Heart left ventricle (tissue), 16 donors: ENCODE data around the gene PTBP2. TPM values are rescaled to one million over a fixed set of nuclear protein-coding genes. Genes with fewer than 3 reads are reported as not detected.
"Not testable (repeated sequence)": the region's sequence is repeated elsewhere in the genome, so short reads cannot be mapped to it uniquely, and the experiment has no call there.

Source experiments
- ATAC-seq, 4 donors: fragments of 200-7000 bp; cut with Tn5 transposase; one replicate each; pipeline ENCODE4 v1.9.1; 2020 to 2022; ENCODE audit warnings: moderate library complexity in 4 of 4, mild to moderate bottlenecking in 3 of 4, moderate number of reproducible peaks in 1 of 4
- DNase-seq, 5 donors: peaks; one replicate each; pipeline ENCODE4 v3.0.0-alpha.2; 2020
- H3K27ac ChIP-seq, 12 donors: fragments of 200-600 bp; sonication (generic) in 4 of 12; one replicate each; pipeline versions ENCODE4 v1.5.0 to v1.8.0; 2016 to 2022; ENCODE audit warnings: mild to moderate bottlenecking in 2 of 12
- H3K27me3 ChIP-seq, 9 donors: fragments of 200-600 bp; sonication (generic) in 2 of 9; one replicate each; pipeline versions ENCODE4 v1.5.1 to v1.8.0; 2016 to 2022; ENCODE audit warnings: mild to moderate bottlenecking in 3 of 9
- H3K36me3 ChIP-seq, 9 donors: fragments of 200-600 bp; sonication (generic) in 2 of 9; one replicate each; pipeline versions ENCODE4 v1.5.0 to v1.8.0; 2018 to 2022; ENCODE audit warnings: mild to moderate bottlenecking in 2 of 9
- H3K4me1 ChIP-seq, 12 donors: fragments of 200-600 bp; sonication (generic) in 4 of 12; one replicate each; pipeline versions ENCODE4 v1.5.0 to v1.8.0; 2016 to 2022; ENCODE audit warnings: mild to moderate bottlenecking in 3 of 12
- H3K4me3 ChIP-seq, 12 donors: fragments of 200-600 bp; sonication (generic) in 4 of 12; one replicate each; pipeline versions ENCODE4 v1.5.0 to v1.8.0; 2017 to 2022; ENCODE audit warnings: mild to moderate bottlenecking in 9 of 12, moderate library complexity in 4 of 12
- H3K9me3 ChIP-seq, 12 donors: fragments of 200-600 bp; sonication (generic) in 4 of 12; one replicate each; pipeline versions ENCODE4 v1.5.0 to v1.8.0; 2016 to 2022; ENCODE audit warnings: mild to moderate bottlenecking in 1 of 12
- POLR2A ChIP-seq, 2 donors: fragments of 450-650 bp; IDR thresholded peaks; one replicate each; pipeline ENCODE4 v1.6.1; 2017; ENCODE audit warnings: antibody characterized with exemption in 2 of 2, mild to moderate bottlenecking in 2 of 2, moderate library complexity in 2 of 2
- WGBS, 4 donors: extraction: QIAGEN DNeasy Blood & Tissue Kit in 2 of 4; methylation state at CpG; one replicate each; pipeline versions ENCODE4 v1.1.5 to v1.1.7; 2013 to 2018; 5-methylcytosine and 5-hydroxymethylcytosine counted together
- intact Hi-C, 10 donors: fragments of 100-400 bp; cut with DNase I; formaldehyde crosslinking; loops; one replicate each; pipeline versions ENCODE4 v1.11.1 to v1.14.2; 2022
- polyA plus RNA-seq, 2 donors: library from polyadenylated mRNA; stranded (reverse); fragments of 200-250 nt; gene quantifications; one replicate each; pipeline ENCODE4 v1.2.3, GENCODE V29; 2013
- total RNA-seq, 9 donors: library from RNA; depleted of rRNA in 2 of 9; stranded (reverse); fragments of >200 nt in 2 of 9; fragmentation: NEBNext Ultra II Directional in 3 of 9; extraction: Animal tissue kit (Norgen Biotek cat#: 25700) in 3 of 9; gene quantifications; one replicate each; pipeline versions ENCODE4 v1.1.0 to v1.2.4, GENCODE V29; 2016 to 2023
- TF ChIP-seq, protein P1 (sequence below), 12 donors: fragments of 200-600 bp; sonication (generic) in 4 of 12; IDR thresholded peaks; one replicate each; pipeline versions ENCODE4 v1.5.0 to v1.8.0; 2018 to 2022; ENCODE audit warnings: antibody characterized with exemption in 12 of 12, mild to moderate bottlenecking in 5 of 12
- donor health status: ischemic (EF 13 %, LVEDD 7.1; RV severe dilation, severe dysfunction).
- donor health status: healthy with polysubstance abuse.
- donor health status: DM: no; HTN: yes; CAD: no.
- donor health status: DM: no; HTN: no; CAD: no.
- donor health status: ischemic (EF 25% LVEDD 6.9; RV normal size, moderate dysfunction).
- donor health status: ischemic (EF 25% LVEDD 5.7; RV mildly dilated, moderate dysfunction).
- donor health status: healthy.
- donor health status: DM: yes; HTN: yes; CAD: no.
- donor health status: ischemic (EF 35%, LVEDD 5.7; RV mildly dilated, moderate dysfunction).
- donor health status: nonischemic (EF 11% LVEDD 7.7; RV severe dilation, severe dysfunction).
- donor health status: DM: yes; HTN: yes; CAD: no.
- donor health status: PGD.
- donor health status: ischemic (EF 29% LVEDD 5.4; RV normal size, mild dysfunction).
- donor health status: nonischemic (EF 23%, LVEDD 6.1; RV moderate dilation, normal function).

The PTBP2 gene
- total and polyA plus RNA-seq, 11 donors = 6.9 to 17.6 (median 12.2) TPM

GRCh38 chr1:96782856-96783255, 61.3 kb downstream of the PTBP2 start:
- Histone ChIP-seq H3K27me3 (no peaks in the 10 kb centered on the region), H3K4me3 (no peak overlapping the region), H3K9me3 (no peaks in the 10 kb centered on the region), H3K27ac (no peak overlapping the region), H3K4me1 (no peaks in the 10 kb centered on the region), H3K36me3 (peaks cover 0 to 99% (median 76%) of the 10 kb centered on the region in 9 donors)
- DNase-seq = no peak
- TF ChIP-seq, protein P1, sequence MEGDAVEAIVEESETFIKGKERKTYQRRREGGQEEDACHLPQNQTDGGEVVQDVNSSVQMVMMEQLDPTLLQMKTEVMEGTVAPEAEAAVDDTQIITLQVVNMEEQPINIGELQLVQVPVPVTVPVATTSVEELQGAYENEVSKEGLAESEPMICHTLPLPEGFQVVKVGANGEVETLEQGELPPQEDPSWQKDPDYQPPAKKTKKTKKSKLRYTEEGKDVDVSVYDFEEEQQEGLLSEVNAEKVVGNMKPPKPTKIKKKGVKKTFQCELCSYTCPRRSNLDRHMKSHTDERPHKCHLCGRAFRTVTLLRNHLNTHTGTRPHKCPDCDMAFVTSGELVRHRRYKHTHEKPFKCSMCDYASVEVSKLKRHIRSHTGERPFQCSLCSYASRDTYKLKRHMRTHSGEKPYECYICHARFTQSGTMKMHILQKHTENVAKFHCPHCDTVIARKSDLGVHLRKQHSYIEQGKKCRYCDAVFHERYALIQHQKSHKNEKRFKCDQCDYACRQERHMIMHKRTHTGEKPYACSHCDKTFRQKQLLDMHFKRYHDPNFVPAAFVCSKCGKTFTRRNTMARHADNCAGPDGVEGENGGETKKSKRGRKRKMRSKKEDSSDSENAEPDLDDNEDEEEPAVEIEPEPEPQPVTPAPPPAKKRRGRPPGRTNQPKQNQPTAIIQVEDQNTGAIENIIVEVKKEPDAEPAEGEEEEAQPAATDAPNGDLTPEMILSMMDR (IDR thresholded peaks at IDR 0.05) = no peak
- no peak for TF ChIP-seq POLR2A (IDR thresholded peaks at IDR 0.05)
- intact Hi-C loops = no loop called here
- ATAC-seq = no peak

GRCh38 chr1:96790599-96790998, 69.0 kb downstream of the PTBP2 start:
- Histone ChIP-seq H3K27me3 (no peaks in the 10 kb centered on the region), H3K4me1 (no peaks in the 10 kb centered on the region), H3K36me3 (peaks cover 0 to 58% (median 41%) of the 10 kb centered on the region in 9 donors), H3K27ac (no peak overlapping the region), H3K9me3 (no peaks in the 10 kb centered on the region), H3K4me3 (no peak overlapping the region)
- ATAC-seq = no peak
- no peak for DNase-seq
- intact Hi-C loops = no loop called here
- 94 to 97% (median 97%) methylated on average over 2 of the region's 2 CpGs for WGBS, 4 donors
- TF ChIP-seq POLR2A (IDR thresholded peaks at IDR 0.05) = no peak
- TF ChIP-seq, protein P1 (IDR thresholded peaks at IDR 0.05) = no peak

GRCh38 chr1:96792220-96792619, 70.6 kb downstream of the PTBP2 start:
- no peak overlapping the region for H3K4me3 ChIP-seq
- DNase-seq (no peak), ATAC-seq (no peak)
- no peak for TF ChIP-seq POLR2A (IDR thresholded peaks at IDR 0.05)
- TF ChIP-seq, protein P1 (IDR thresholded peaks at IDR 0.05) = no peak
- no peak overlapping the region for H3K27ac ChIP-seq
- H3K27me3 ChIP-seq = no peaks in the 10 kb centered on the region
- 97 to 99% (median 97%) methylated on average over 4 of the region's 4 CpGs for WGBS, 4 donors
- H3K4me1 ChIP-seq = no peaks in the 10 kb centered on the region
- H3K9me3 ChIP-seq = no peaks in the 10 kb centered on the region
- intact Hi-C loops = no loop called here
- H3K36me3 ChIP-seq = peaks cover 0 to 42% (median 25%) of the 10 kb centered on the region in 9 donors

DNA sequence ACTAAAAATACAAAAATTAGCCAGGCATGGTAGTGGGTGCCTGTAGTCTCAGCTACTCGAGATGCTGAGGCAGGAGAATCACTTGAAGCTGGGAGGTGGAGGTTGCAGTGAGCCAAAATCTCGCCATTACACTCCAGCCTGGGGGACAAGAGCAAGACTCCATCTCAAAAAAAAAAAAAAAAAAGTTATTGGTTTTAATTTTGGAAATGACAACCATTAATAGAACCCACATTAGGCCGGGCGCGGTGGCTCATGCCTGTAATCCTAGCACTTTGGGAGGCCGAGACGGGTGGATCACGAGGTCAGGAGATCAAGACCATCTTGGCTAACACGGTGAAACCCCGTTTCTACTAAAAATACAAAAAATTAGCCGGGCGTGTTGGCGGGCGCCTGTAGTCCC, 80.1 kb downstream of the PTBP2 start:
- Histone ChIP-seq H3K36me3 (peaks cover 0 to 15% (median 7%) of the 10 kb centered on the region in 9 donors), H3K4me1 (peaks cover 0 to 13% (median 0%) of the 10 kb centered on the region in 12 donors)
- WGBS, 4 donors = 94 to 99% (median 96%) methylated on average over 9 to 14 of the region's 14 CpGs
- DNase-seq, H3K27me3 ChIP-seq, H3K27ac ChIP-seq, intact Hi-C loops, H3K4me3 ChIP-seq, H3K9me3 ChIP-seq, ATAC-seq: not testable (repeated sequence)

- ATAC-seq (peak in 1 of 4 donors; percentile 45), DNase-seq (peak in 1 of 5 donors; percentile 26)
- peaks cover 0 to 29% (median 22%) of the 10 kb centered on the region in 9 donors for H3K36me3 ChIP-seq
- peaks cover 0 to 21% (median 2%) of the 10 kb centered on the region in 12 donors for H3K4me1 ChIP-seq
- H3K27ac ChIP-seq = peak overlapping the region in 2 of 12 donors; percentile 5 to 19
- intact Hi-C loops = loop anchor here in 1 of 10 donors (5.0 kb wide), 1 partner anchor 37 kb away; no protein-coding TSS in a partner anchor
- peak overlapping the region in 1 of 12 donors; percentile 15 for H3K4me3 ChIP-seq
- no peaks in the 10 kb centered on the region for H3K27me3 ChIP-seq
- 46 to 65% (median 52%) methylated on average over 5 of the region's 5 CpGs for WGBS, 4 donors
- no peak for TF ChIP-seq POLR2A (IDR thresholded peaks at IDR 0.05)
- TF ChIP-seq, protein P1 (IDR thresholded peaks at IDR 0.05) = no peak
- no peaks in the 10 kb centered on the region for H3K9me3 ChIP-seq
Measured at GRCh38 chr1:96804648-96805047, 83.1 kb downstream of the PTBP2 start.
